Thyroid gland (tissue), 4 donors: ENCODE data around the gene TAAR5. TPM values are rescaled to one million over a fixed set of nuclear protein-coding genes. Genes with fewer than 3 reads are reported as not detected.
"Not testable (repeated sequence)": the region's sequence is repeated elsewhere in the genome, so short reads cannot be mapped to it uniquely, and the experiment has no call there.

ENCODE experiments used
- DNase-seq, 2 donors: peaks; one replicate each; pipeline ENCODE4 v3.0.0-alpha.2; 2019
- H3K27ac ChIP-seq, 3 donors: fragments of 200-600 bp; sonication (generic); 1 replicate in 2 of 3; 2 replicates in 1 of 3; pipeline ENCODE4 v1.5.1; 2016 to 2019; ENCODE audit warnings: mild to moderate bottlenecking in 1 of 3, moderate library complexity in 1 of 3
- H3K27me3 ChIP-seq: fragments of 200-600 bp; sonication (generic); one replicate; pipeline ENCODE4 v1.5.1; 2019
- H3K36me3 ChIP-seq, 2 donors: fragments of 200-600 bp; sonication (generic); one replicate each; pipeline ENCODE4 v1.5.1; 2016 to 2019
- H3K4me1 ChIP-seq, 2 donors: fragments of 200-600 bp; sonication (generic); one replicate each; pipeline ENCODE4 v1.5.1; 2017 to 2019
- H3K4me3 ChIP-seq, 3 donors: fragments of 200-600 bp; sonication (generic); replicated peaks in 1 of 3; 1 replicate in 2 of 3; 2 replicates in 1 of 3; pipeline ENCODE4 v1.5.1; 2016; ENCODE audit warnings: mild to moderate bottlenecking in 1 of 3
- H3K9me3 ChIP-seq: fragments of 200-600 bp; sonication (generic); one replicate; pipeline ENCODE4 v1.5.1; 2017
- POLR2A ChIP-seq, 2 donors: fragments of 450-650 bp; IDR thresholded peaks; one replicate each; pipeline ENCODE4 v1.6.1; 2017; ENCODE audit warnings: antibody characterized with exemption in 2 of 2, mild to moderate bottlenecking in 2 of 2, moderate library complexity in 1 of 2
- WGBS, 2 donors: methylation state at CpG; one replicate each; pipeline ENCODE4 v1.1.5; 2017; 5-methylcytosine and 5-hydroxymethylcytosine counted together
- intact Hi-C: fragments of 100-400 bp; cut with DNase I; formaldehyde crosslinking; loops from one replicate; pipeline ENCODE4 v1.15.1; 2023
- total RNA-seq, 4 donors: library from RNA; depleted of rRNA; stranded (reverse); fragments of >200 nt; gene quantifications; one replicate each; pipeline ENCODE4 v1.2.3, GENCODE V29; 2016
- TF ChIP-seq, protein P1 (sequence below), 6 experiments: fragments of 200-600 bp in 3 of 6; fragments of 450-650 bp in 3 of 6; sonication (generic) in 3 of 6; IDR thresholded peaks; one replicate each; pipeline ENCODE4 v1.5.1; 2016 to 2019; ENCODE audit warnings: antibody characterized with exemption in 6 of 6, mild to moderate bottlenecking in 2 of 6, inconsistent platforms in 1 of 6, moderate library complexity in 1 of 6

TAAR5 gene
- total RNA-seq, 4 donors from 2014 or later: not detected

DNA sequence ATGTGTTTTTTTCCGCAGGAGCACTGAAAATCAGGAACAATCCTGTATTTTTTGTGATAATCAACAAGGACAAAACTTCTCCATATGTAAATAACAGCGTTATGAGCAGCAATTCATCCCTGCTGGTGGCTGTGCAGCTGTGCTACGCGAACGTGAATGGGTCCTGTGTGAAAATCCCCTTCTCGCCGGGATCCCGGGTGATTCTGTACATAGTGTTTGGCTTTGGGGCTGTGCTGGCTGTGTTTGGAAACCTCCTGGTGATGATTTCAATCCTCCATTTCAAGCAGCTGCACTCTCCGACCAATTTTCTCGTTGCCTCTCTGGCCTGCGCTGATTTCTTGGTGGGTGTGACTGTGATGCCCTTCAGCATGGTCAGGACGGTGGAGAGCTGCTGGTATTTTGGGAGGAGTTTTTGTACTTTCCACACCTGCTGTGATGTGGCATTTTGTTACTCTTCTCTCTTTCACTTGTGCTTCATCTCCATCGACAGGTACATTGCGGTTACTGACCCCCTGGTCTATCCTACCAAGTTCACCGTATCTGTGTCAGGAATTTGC, 19.2 kb downstream of the TAAR5 start, which contains the start of gene TAAR6:
Gene TAAR6, plus strand, starts transcription at position 102 of the 557 bp plus-strand sequence. Its CDS starts 0 bp downstream, at position 102.
- TF ChIP-seq, protein P1, sequence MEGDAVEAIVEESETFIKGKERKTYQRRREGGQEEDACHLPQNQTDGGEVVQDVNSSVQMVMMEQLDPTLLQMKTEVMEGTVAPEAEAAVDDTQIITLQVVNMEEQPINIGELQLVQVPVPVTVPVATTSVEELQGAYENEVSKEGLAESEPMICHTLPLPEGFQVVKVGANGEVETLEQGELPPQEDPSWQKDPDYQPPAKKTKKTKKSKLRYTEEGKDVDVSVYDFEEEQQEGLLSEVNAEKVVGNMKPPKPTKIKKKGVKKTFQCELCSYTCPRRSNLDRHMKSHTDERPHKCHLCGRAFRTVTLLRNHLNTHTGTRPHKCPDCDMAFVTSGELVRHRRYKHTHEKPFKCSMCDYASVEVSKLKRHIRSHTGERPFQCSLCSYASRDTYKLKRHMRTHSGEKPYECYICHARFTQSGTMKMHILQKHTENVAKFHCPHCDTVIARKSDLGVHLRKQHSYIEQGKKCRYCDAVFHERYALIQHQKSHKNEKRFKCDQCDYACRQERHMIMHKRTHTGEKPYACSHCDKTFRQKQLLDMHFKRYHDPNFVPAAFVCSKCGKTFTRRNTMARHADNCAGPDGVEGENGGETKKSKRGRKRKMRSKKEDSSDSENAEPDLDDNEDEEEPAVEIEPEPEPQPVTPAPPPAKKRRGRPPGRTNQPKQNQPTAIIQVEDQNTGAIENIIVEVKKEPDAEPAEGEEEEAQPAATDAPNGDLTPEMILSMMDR (IDR thresholded peaks at IDR 0.05): no peak
- TF ChIP-seq POLR2A (IDR thresholded peaks at IDR 0.05): no peak
- Histone ChIP-seq H3K4me3 (no peak within 1 kb of the TSS), H3K9me3 (no peaks in the 10 kb centered on the region), H3K36me3 (no peaks in the 10 kb centered on the region), H3K27ac (no peak within 1 kb of the TSS), H3K4me1 (no peaks in the 10 kb centered on the region), H3K27me3 (no peaks in the 10 kb centered on the region)
- whole genome bisulfite sequencing, 2 donors: 72 to 74% methylated on average over 15 of the region's 15 CpGs
- intact Hi-C loops: no loop called here
- no peak for DNase-seq

DNA sequence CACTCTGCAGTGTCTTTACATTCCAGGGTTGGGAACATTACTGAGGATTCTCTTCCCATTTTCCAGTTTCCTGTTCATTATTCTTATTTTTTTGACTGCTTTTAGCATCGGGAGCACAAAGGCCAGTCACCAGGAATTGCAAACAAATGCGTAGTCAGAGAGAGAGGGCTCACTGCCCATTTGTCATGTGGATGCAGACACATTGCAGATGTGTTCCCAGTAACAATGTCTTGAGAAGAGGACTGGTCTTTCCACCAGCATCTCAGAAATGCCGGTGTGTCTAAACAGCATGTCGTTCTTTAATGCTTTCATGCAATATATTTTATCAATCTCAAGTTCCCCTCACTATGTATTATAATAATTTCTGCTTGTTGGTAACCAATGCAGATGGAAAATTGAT, 20.4 kb downstream of the TAAR5 start:
- no peaks in the 10 kb centered on the region for H3K9me3 ChIP-seq
- 50 to 55% methylated on average over 4 of the region's 4 CpGs for WGBS, 2 donors

DNA sequence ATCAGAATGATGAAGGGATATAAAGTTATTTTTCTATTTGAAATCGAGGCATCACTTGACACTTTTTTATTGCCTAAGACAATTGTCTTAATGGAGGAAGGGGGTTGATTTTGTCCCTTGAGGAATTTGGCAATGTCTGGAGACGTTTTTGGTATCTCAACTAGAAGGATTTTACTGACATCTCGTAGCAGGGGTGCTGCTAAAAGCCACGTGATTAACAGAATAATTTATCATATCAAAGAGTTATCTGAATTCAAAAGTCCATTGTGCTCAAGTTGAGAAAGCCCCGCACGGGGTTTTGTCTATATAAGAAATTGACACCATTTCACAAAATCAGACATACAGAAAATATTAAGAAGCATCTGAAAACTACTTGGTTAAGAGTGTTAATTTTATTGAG, 20.9 kb downstream of the TAAR5 start:
- Histone ChIP-seq H3K27ac (no peak overlapping the region), H3K36me3 (no peaks in the 10 kb centered on the region), H3K4me1 (no peaks in the 10 kb centered on the region), H3K9me3 (no peaks in the 10 kb centered on the region), H3K4me3 (no peak overlapping the region), H3K27me3 (no peaks in the 10 kb centered on the region)
- intact Hi-C loops: no loop called here
- DNase-seq: no peak
- no peak for TF ChIP-seq POLR2A (IDR thresholded peaks at IDR 0.05)
- TF ChIP-seq, protein P1 (IDR thresholded peaks at IDR 0.05): no peak
- WGBS, 2 donors: 56 to 59% methylated on average over 6 of the region's 6 CpGs

More for the DNA sequence above, 20.4 kb downstream of the TAAR5 start:
- H3K4me1 ChIP-seq: no peaks in the 10 kb centered on the region
- DNase-seq: no peak
- no peak overlapping the region for H3K4me3 ChIP-seq
- intact Hi-C loops: no loop called here
- no peaks in the 10 kb centered on the region for H3K36me3 ChIP-seq
- no peaks in the 10 kb centered on the region for H3K27me3 ChIP-seq
- no peak overlapping the region for H3K27ac ChIP-seq
- no peak for TF ChIP-seq POLR2A (IDR thresholded peaks at IDR 0.05)
- TF ChIP-seq, protein P1 (IDR thresholded peaks at IDR 0.05): no peak

DNA sequence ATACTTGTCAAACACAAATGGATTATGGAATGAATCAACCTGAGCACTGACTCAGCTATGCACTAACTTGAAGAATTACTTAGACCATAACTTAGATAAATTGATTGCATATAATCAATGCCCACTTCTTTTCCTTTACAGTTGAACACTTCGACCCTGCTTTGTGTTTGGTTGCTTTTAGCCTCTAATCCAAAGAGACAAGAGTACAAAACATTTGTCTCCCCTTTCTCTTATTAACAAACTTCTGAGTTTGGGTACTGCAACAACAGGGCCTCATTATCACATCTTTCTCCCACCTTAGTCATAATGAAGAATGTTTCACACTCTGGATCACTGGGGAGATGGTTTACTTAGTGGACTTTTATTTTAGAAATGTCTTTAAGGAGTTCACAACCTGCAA, 22.0 kb downstream of the TAAR5 start:
- Histone ChIP-seq H3K27ac (no peak overlapping the region), H3K4me1 (no peaks in the 10 kb centered on the region), H3K36me3 (no peaks in the 10 kb centered on the region), H3K9me3 (no peaks in the 10 kb centered on the region), H3K4me3 (no peak overlapping the region), H3K27me3 (no peaks in the 10 kb centered on the region)
- TF ChIP-seq, protein P1 (IDR thresholded peaks at IDR 0.05): no peak
- no peak for TF ChIP-seq POLR2A (IDR thresholded peaks at IDR 0.05)
- WGBS, 2 donors: 71 to 75% methylated on average over 1 of the region's 1 CpG
- intact Hi-C loops: no loop called here
- DNase-seq: no peak

DNA sequence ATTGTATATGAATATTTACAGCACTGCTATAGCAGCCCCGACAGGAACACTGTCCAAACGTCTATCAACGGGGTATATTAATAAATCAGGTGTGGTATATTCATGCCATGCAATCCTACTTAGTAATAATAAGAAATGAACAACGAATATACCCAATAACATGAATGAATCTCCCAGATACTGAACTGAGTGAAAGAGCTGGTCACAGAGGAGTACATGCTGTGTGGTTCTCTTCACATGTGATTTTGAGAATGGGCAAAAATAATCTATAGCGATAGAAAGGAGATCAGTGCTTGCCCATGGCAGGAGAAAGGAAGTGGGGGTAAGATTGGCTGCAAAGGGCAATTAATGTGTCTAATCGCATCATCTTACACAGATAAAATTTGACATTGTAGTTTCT, 23.1 kb downstream of the TAAR5 start:
- Histone ChIP-seq H3K36me3 (no peaks in the 10 kb centered on the region), H3K4me1 (no peaks in the 10 kb centered on the region), H3K4me3 (no peak overlapping the region), H3K27ac (no peak overlapping the region), H3K27me3 (no peaks in the 10 kb centered on the region), H3K9me3 (no peaks in the 10 kb centered on the region)
- intact Hi-C loops: no loop called here
- DNase-seq: no peak
- TF ChIP-seq POLR2A (IDR thresholded peaks at IDR 0.05): no peak
- TF ChIP-seq, protein P1 (IDR thresholded peaks at IDR 0.05): no peak
- WGBS, 2 donors: 89 to 90% methylated on average over 6 of the region's 6 CpGs

DNA sequence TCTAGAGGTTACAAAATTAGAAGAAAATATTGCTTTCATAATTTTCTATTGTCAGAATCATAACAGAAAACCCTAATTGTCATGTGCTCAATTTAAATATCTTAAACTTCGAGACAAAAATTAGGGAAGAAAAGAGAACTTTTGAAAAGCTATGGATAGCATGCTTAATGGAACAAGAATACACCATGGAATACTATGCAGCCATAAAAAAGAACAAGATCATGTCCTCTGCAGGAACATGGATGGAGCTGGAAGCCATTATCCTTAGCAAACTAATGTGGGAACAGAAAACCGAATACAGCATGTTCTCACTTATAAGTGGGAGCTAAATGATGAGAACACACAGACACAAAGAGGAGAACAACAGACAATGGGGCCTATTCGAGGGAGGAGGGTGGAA, 29.5 kb downstream of the TAAR5 start:
- H3K27ac ChIP-seq, H3K27me3 ChIP-seq, H3K4me3 ChIP-seq, intact Hi-C loops, H3K36me3 ChIP-seq, H3K9me3 ChIP-seq, DNase-seq, H3K4me1 ChIP-seq: not testable (repeated sequence)
- WGBS, 2 donors: 79 to 81% methylated on average over 3 of the region's 3 CpGs
